LoVo (cell line): ENCODE data around the gene ATF3.

ENCODE experiments used
- DNase-seq: peaks from one replicate; pipeline ENCODE4 v3.0.0-alpha.2; 2016; ENCODE audit warnings: low spot score

ATF3 gene

DNA sequence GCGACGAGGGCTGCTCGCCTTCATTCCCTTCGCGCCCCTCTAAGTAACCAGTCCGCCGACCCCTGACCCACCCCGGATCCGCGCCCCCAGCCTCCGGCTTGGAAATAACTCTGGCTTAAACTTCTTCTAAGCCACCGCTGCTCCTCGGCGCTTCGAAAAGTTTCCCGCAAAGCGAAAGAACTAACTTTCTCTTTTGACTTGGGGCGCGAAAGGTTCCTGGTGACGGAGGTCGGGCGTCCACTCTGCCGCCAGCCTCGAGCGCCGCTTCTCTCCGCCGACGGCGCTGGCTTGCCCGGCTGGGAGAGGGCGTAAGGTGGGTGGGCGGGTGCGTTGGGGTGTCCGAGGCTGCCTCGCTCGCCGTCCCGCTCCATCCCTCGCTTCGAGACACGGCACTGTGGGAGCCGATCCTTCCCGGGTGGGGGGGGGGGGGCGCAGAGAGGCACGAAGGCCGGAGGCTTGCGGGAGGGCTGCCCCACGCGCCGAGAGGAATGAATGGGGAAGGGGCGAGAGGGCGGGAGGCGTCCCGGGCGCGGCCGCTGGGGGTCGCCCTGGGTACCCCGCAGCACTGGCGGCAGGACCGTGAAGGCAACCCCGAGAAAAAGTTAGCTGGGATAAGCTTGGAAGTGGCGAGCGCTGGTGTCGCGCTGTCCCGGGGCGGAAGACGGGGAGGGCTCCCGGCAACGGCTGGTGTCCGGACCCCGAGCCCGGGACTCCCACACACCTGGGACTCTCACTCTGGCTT, 569 bp downstream of the ATF3 start:
- peak; percentile 53 for DNase-seq

DNA sequence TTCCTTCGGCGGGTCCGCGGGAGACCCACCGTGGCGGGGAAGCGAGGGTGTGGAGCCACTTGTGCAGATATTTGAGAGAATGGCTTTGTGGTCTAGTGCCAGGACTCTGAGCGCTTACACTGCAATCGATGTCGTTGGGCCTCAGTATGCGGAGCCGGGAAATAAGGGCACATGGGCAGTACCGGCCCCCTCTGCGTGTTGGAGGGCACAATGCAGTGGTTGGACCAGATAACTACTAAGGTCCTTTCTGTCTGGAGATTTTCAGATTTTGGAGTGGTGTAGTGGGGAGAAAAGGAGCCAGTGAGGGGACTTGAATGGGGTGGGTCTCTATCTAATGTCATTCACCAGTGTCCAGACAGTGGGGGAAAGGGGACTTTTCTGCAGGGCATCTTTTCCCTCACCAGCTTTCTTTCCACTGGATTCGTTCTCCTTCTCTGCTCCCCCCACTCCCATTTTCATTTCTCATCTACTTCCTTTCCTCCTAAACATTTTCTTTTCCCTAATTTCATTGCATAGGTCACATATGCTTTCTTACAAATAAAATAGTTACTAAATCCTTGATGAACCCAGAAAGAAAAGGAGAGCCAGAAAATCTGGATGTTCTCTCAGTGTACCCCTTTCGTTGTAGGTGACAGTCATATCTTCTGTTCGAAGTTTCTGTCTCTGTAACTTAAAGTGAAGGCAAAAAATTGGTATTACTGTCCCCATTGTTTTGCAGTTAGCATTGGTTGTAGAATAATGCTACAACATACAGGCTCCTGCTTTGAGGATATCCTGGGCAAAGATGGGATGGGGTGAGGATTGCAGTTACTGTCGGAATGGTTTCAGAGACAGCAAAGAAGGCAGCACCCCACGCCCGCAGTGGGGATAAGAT, 1.4 kb downstream of the ATF3 start:
- no peak for DNase-seq

DNA sequence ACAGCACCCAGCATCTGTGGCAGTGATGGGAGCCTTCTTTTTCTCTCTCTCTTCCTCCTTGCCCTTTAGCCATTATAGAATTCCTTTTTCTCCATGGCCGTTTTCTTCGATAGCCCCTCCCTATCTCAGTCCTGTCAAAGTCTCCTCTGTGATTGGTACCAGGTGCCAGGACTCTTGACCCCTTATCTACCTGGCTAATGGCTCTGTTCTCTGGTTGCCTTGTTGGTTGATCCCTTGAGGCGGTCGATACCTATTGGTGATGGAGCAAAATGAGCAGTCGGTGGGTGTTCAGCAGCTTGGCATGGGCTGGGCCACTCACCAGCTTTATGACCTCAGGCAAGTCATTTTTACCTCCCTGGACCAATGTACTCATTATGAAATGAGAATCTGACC, 2.0 kb downstream of the ATF3 start:
- DNase-seq = no peak

DNA sequence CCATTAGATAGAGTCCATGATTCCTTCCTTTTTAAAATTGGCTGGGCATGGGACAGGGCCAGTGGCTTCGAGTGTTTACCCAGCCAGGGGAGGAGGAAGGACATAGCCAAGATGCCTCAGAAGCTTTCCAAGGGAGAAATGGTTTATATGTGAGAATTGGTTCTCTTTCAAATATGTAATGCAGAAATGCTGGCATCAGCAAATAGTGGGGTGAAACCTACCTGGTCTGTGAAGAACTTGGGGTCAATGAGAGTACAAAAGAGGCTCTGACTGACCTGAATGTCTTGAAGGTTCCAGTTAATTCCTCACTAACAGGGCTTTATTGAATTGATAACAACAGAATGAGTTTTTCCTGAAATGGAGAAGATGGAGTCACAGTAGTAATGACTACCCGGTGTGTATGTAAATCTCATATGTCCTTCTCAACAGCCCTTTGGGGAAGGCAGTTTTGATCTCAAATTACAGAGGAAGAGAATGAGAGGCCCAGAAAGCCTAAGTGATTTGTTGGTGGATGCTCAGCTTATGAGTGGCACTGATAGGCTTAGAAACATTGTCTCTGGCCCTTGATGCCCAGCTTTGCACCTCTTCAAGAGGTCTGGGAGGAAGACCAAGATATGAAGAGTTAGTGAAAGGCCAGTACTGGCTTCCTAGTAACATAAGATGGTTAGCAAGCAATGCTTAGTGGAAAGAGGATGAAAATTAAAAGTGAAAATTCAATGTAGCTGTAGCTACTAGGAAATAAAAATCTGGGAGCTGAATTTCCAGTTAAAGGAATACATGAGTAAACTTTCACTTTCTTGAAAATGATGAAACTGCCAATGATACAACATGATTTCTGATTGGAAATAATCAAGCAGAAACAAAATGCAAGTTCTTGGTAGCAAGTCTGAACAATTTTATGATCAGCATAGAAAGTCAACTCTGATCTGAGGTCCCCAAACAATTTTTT, 2.7 kb downstream of the ATF3 start:
- DNase-seq = no peak

DNA sequence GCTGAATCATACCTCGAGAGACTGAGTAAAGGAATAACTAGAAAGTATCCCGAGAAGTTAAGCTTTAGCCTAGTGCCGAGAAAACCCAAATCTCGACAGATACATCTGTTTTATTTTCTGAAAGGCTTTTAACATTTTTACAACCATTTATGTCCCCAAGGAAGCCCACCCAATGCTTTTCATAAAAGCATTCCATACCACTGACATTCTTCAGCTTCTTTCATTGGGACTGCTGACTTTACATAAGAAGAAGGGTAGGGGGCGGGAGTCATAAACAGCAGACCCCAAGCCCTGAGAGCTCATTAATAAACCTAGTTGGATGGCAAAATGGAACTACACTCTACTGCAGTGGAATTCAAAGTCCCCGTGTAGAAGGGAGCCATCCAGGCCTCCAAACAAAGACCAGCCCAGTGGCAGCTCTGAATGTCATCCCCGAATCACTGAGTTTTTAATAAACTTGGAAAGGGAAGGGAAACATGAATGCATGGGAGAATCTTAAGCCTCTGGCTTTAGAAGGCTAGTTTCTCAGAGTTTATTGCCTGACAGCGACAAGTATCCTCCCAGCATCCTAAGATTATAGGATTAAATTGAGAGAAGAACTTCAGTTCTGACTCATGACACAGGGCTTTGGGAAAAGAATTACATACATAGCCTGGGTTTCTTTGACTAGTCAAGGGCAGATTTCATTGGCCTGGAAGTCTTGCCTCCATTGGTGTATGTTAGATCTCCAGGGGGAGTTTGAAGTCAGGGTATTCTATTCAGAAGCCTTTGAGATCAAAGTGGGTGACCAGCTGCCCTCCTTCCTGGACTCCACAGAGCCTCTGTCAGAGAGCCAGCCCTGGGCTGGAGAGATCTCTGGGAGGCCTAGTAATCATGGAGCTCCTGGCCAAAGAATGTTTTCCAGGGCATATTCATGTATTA, 3.7 kb downstream of the ATF3 start:
- DNase-seq = no peak

DNA sequence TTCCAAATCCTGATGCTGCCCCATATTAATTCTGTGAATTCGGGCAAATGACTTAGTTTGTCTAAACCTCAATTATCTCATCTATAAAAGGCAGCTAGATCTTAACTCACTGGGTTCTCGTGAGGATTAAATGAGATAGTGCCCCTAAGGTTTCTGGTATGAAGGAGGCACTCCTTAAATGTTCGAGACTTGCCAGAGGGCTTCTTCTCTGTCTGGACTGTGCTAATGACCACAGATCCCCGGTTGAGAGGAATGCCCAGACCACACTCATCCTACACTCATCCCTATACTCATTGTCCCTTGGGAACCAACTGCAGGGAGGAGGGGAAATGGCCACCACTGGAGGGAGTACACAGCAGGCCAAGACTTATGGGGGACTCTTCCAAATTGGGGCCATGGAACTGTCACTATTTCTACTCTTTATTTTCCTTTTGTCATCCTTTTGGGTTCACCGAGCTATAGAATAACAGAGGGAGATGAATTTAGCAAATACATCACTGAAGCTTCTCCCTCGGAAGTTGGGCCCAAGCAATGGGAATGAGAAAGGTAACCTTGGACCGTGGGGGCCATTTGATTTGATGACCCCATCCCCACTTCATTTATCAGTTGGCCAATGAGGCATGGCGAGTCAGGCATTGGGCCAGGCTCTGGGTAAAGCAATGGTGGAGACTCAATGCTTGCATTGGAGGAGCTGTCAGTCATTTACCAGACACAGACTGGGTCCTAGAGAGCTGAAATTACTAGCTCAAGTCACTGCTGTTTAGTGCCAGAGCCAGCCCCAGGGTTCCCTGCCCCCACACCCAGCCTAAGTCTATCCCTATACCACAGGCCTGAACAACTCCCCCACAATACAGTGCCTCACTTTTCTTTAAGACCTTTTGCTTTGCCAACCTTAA, 5.1 kb downstream of the ATF3 start:
- DNase-seq = no peak

DNA sequence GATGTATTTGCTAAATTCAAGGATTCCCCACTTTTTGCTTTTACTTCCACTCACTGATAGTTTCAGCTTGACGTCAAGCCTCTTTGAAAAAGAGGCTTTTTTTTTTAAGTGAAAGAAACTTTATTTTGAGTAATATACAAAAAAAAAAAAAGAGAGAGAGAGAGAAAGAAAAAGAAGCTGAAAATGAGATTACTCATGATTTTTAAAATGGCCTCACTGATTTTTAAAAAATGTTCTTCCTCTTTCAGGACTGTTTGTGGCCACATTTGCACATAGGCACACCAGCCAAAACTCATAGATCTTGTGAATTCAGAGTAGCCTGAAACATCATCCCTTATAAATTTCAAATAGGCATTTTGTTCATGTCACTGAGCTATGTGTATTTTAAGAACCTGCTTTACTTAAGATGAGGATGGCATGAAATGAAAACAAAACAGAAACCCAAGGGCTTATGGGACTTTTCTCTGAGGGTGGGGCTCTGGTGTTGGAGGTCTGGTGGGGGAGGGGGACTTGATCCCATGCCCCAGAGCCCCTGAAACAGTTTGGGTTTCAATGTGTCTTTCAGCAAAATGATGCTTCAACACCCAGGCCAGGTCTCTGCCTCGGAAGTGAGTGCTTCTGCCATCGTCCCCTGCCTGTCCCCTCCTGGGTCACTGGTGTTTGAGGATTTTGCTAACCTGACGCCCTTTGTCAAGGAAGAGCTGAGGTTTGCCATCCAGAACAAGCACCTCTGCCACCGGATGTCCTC, 6.1 kb downstream of the ATF3 start:
- no peak for DNase-seq

DNA sequence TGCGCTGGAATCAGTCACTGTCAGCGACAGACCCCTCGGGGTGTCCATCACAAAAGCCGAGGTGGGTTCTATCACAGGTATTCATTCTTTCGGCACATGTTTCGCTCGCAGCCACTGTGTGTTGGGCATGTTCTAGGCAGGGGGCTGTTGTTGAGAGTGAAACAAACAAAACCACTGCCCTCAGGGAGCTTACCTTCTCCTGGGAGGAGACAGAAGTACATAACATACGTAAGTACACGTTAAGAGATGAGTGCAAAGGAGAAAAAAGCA, 6.6 kb downstream of the ATF3 start:
- DNase-seq = no peak

DNA sequence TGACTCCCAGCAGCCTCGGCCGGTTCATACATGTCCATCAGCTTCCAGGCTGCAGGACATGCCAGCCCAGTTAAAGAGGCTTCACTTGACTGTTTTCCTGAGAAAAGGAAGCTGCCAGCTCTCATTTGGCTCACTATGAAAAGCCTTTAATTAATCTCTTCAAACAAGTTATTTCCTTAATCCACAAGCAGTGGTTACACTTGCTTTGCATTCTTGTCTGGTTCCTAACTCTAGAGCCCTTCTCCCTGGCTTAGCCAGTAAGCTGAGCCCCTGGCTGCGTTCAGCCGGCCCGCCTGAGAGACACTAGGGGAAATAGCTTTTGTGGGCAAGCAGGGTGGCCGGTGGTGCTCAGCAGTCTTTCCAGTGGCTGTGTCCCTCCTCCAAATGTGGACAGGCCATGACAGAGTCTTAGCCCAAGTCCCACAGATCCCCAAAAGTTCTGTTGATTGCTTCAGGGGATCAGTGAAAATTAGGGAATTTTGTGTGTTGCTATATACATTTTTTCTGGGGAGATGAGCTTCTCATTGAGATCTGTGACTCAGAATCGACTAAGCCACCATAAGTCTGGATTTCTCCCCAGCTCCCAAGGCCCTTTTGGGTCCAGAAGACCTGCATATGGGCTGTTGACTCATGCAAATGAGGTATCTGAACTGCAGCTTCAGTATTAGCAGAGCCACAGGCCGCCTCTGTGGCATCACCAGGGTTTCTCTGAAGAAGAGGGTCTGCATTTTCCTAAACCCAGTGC, 10.1 kb downstream of the ATF3 start:
- no peak for DNase-seq

DNA sequence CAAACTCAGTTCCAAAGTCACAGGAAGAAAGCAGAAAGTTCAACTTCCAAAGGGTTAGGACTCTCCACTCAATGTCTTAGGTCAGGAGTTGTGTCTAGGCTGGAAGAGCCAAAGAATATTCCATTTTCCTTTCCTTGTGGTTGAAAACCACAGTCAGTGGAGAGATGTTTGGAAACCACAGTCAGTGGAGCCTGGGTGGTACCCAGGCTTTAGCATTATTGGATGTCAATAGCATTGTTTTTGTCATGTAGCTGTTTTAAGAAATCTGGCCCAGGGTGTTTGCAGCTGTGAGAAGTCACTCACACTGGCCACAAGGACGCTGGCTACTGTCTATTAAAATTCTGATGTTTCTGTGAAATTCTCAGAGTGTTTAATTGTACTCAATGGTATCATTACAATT, 11.7 kb downstream of the ATF3 start:
- DNase-seq = no peak

DNA sequence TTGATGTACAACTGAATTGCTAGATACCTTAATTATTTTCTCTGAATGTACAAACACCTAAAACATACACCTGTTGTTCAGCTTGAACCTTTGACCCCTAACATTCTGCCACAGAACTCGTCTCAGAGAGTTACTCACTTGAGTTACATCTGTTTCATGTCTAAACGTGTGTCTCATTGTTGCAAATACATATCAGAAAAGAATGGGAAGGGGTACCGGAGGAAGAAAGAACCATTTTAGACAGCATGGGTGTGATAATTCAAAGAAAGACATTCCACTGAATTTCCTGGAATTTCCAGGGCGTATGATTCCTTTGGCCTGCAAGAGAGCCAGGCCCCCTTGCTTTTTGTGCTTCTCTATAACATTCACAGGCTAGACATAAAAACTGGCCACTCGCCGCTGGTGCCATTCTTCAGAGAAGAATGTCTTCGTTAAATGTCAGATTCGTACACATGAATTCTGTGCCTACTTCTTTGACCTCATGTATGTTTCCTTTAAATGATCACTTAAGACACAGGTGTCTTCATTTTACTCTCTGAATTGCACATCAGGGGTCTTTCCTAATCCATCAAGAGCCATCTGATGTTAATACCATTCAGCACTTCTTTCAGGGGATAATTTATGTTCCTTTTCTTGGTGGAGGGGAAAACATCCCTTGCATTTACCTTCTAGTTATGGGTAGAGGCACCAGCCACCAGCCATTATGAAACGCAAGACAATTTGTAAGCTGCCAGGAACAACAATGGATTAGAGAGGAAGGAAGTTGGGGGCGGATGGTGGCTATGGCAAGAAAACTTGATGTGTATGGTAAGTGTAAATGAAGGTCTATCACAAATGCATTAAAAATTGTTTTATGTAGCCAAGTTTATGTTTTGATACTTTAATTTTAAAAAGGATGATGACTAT, 12.7 kb downstream of the ATF3 start:
- DNase-seq = no peak

DNA sequence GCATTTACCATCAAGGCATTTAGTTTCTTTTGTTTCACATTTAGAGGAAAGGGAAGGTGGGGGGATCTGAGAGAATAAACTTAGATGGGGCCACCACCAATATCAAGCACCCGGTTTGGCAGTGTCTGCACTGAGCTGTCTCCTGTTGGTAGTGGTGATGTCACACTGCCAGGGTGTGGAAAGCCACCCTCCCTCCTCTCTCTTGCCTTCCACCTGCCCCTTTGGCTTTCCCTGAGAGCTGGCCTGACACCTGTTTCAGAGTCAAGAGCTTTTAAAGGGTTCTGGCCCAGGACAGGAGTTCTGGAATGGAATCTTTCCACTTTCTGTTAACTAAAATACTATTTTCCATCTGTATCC, 13.4 kb downstream of the ATF3 start:
- DNase-seq = no peak

DNA sequence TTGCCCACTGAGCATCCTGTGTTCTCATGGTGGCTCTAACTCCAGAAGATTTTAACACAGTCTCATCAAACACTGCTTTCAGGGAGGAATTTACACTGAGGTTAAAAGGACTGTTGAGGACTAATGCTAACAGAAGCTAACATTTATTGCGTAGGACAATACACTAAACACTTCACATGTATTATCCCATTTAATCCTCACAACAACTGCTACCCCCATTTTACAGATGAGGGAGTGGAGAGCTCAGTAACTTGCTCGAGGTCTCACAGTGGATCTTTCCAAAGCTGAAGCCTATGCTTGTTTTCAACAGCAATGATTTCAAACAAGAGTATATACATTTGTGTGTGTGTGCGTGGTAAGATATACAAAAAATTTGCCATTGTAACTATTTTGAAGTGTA, 13.9 kb downstream of the ATF3 start:
- DNase-seq = no peak

DNA sequence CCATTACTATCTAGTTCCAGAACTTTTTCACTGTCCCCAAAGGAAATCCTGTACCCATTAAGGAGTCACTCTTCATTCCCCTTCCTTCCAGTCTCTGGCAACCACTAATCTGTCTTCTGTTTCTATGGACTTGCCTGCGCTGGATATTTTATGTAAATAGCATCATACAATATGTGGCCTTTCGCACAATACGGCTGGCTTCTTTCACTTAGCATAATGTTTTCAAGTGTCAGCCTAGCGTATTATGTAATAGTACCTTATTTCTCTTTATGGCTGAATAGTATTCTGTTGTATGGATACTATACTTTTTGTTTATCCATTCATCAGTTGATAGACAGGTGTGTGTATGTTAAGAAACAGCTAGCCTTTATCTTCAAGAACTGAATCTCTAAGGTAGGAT, 14.3 kb downstream of the ATF3 start:
- no peak for DNase-seq

DNA sequence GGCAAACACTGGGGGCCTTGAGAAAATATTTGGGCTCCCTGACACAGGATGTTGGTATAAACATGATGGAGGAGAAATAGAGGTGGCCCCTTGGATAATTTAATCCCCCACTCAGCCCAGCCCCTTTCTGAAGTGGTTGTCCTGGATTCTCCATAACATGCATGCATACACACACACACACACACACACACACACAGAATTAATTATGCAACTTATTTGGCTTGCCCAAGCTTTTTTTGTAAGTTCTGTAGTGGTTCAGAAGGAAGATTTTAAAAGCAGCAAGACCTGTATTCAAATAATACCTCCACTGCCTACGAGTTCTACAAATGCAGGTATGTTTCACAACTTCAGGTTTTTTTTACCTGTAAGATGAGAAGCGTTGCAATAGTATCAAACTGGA, 15.0 kb downstream of the ATF3 start:
- no peak for DNase-seq

DNA sequence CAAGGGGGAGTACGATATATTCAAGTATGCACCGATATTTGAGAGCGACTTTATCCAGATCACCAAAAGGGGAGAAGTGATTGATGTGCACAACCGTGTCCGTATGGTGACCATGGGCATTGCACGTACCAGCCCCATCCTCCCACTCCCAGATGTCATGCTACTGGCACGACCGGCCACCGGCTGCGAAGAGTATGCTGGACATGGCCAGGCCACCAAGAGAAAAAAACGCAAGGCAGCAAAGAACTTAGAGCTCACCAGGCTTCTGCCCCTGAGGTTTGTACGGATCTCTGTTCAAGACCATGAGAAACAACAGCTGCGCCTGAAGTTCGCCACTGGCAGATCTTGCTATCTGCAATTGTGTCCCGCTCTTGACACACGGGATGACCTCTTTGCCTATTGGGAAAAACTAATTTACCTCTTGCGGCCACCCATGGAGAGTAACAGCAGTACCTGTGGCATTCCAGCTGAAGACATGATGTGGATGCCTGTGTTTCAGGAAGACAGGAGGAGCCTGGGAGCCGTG, 16.5 kb downstream of the ATF3 start:
- DNase-seq = no peak

DNA sequence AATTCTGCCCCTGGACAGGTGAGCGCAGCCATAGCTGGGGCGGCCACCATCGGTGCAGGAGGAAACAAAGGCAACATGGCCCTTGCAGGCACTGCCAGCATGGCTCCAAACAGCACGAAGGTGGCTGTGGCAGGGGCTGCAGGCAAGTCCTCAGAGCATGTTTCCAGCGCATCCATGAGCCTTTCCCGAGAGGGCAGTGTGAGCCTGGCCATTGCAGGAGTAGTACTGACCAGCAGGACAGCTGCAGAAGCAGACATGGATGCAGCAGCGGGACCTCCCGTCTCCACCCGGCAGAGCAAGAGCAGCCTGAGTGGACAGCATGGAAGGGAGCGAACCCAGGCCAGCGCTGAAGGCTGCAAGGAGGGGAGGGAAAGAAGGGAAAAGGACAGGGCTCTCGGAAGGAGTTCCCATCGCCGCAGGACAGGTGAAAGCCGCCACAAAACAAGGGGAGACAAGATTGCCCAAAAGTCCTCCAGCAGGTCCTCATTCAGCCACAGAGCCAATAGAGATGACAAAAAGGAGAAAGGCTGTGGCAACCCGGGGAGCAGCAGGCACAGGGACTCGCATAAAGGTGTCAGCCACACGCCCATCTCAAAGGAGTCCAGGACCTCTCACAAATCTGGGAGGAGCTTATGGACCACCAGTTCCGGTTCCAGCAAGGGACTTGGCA, 17.4 kb downstream of the ATF3 start:
- DNase-seq = no peak
